GM18502 (cell line): ENCODE data around the gene ABRACL.
"Not testable (repeated sequence)": the region's sequence is repeated elsewhere in the genome, so short reads cannot be mapped to it uniquely, and the experiment has no call there.

Experiments
- ATAC-seq: cut with Tn5 transposase; IDR thresholded peaks from one replicate; pipeline ENCODE4 v1.9.1; 2021; ENCODE audit warnings: mild to moderate bottlenecking; ENCODE audit not compliant: unreplicated experiment, poor library complexity

ABRACL gene

DNA sequence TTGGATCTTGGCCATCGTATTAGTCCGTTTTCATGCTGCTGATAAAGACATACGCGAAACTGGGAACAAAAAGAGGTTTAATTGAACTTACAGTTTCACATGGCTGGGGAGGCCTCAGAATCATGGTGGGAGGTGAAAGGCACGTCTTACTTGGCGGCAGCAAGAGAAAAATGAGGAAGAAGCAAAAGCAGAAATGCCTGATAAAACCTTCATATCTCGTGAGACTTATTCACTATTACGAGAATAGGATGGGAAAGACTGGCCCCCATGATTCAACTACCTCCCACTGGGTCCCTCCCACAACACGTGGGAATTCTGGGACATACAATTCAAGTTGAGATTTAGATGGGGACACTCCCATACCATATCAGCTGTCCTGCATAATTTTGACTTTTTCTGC, 20.4 kb upstream of the ABRACL start:
- ATAC-seq: no peak

DNA sequence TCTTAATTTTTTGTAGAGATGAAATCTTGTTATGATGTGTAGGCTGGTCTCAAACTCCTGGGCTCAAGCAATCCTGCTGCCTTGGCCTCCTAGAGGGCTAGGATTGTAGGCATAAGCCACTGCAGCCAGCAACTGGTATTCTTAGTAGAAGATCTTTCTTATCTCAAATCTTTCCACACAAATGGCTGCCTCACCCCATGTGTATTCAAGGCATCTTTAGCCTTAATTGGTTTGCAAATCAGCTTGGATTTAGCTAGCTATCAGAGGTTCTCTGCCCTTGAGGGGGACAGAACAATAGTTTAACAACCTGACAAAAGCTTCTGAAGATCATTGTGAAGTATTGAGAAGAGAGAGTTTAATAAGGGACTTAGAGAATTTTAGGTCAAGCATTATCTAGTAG, 17.9 kb upstream of the ABRACL start:
- no peak for ATAC-seq

DNA sequence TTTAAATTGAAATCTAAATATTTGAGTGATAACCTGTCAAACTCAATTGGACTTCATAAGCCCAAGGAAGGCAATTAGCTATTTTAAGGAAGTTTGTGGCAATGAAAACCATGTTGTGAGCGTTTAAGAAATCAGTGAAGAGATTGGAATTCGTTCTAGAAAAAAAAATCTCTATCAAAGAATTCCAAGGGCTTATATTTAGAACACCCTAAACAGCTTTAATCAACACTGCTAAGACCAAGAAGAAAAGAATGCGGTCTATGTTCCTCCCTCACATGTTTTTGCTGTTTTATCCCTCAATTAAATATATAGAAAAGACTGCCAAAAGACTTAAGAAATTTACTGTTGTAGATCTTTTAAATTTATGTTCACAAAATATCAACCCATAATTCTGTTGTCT, 16.6 kb upstream of the ABRACL start:
- ATAC-seq: no peak

DNA sequence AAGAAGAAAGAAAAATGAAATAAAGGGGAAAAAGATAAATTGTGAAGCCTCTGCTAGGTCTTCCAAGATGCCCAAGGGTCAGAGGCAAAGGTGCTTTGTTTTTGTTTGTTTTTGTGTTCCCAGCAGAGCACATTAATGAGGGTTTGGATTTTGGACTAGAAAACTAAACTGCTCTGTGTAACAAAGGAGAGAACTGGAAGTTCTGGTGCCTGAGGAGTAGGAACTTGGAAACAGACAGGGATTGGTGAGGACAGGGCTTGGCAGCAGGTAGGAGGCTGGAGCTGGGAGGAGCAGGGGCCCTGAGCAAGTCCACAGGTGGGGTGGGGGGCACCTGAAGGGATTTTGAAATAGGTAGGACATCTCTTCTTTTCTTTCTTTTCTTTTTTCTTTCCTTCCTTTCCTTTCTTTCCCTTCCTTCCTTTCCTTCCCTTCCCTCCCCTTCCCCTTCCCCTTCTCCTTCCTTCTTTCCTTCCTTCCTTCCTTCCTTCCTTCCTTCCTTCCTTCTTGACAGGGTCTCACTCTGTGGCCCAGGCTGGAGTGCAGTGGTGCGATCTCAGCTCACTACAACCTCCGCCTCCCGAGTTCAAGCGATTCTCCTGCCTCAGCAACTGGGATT, 15.3 kb upstream of the ABRACL start:
- no peak for ATAC-seq

DNA sequence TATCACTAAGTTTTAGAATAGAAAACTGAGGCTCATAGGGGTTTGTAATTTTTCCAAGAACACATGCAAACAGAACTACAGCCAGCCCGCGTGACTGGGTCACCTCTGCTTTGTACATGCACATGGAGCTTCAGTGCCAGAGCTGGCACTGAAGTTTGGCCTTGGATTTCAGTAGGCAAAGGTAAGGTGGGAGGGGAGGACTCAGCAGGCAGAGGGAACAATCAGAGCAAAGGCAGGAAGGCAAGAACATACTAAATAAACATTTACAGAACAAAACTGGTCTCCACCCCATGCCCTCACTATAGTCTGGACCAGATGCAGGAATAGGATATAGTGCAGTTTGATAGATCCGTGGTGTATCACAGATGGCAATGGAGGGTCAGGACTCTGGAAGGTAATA, 13.6 kb upstream of the ABRACL start:
- no peak for ATAC-seq

DNA sequence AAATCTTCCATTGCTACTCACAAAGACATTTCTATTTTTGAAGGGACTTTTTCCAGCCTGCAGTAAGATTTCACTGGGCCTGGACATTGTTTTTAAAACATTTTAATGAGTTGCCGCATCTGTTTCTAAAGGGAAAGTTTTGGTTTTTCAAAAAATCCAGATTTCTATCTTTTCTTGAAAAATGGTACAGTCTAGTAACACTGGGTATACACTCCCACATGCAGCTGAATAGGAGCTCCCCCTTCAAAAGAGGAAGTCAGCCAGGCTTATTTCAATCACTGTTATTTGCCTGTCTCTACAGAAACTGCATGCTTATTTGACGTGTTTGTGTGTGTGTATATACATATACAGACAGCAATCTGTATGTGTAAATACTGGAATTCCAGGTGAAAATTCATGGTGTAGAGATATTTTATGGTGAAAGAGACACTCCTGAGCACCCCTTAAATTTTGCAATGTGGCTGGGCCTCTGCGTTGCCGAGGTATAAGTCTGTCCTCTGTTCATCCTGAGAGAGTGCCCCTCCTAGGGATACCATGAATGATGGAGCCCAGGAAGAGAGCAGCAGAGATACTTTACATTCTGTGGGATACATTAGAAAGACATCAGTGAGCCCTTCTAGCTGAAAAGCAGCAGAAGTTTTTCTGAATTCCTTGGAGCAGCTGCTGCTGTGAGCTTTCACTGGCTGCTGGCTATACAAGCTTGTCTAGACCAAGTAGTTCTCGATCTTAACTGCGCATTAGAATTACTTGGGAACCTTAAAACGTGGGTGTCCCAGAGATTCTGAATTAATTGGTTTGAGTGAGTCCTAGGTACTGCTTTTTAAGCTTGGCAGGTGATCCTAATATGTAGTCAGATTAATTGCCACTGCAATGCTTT, 12.0 kb upstream of the ABRACL start:
- ATAC-seq: peak; percentile 90

DNA sequence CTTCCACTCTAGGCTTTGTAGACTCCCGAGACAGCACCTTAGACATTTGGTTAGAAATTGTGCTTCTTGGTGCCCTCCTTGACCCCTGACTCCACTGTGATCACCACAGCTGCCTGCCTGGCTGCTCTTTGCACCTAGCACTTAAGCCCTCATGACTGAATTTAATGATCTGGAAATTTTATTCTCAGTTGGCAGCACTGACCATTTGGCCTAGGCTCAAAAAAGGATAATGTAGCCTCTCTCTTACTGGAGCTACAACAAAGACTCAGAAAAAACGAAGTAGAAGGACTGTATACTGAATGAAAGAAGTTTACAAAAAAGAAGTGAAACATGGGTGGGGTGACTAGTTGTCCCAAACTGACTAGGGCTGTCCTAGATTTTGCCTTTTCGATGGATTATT, 11.3 kb upstream of the ABRACL start:
- ATAC-seq: no peak

DNA sequence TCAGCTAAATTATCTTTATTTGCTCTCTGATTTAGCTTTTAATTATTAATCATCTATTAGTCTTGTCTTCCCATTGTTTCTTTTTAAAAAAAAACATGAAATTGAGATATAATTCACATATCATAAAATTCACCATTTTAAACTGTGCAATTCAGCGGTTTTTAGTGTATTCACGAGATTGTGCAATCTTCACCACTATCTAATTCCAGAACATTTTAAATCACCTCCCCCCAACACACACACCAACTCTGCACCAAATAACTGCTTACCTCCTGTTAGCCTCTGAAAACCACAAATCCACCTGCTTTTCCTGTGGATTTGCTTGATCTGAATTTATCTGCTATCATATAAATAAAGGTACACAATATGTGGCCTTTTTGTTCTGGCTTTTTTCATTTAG, 8.8 kb upstream of the ABRACL start:
- ATAC-seq: no peak

DNA sequence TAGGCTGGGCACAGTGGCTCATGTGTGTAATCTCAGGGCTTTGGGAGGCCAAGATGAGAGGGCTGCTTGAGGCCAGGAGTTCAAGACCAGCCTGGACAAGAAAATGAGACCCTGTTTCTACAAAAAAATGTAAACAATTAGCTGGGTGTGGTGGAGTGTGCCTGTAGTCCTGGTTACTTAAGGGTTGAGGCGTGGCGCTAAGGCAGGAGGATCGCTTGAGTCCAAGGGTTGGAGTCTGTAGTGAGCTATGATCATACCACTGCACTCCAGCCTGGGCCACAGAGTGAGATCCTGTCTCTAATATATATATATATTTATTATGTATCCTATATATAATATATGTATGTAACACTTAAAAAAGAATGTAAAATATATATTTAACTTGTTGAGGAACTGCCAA, 7.9 kb upstream of the ABRACL start:
- ATAC-seq: no peak

DNA sequence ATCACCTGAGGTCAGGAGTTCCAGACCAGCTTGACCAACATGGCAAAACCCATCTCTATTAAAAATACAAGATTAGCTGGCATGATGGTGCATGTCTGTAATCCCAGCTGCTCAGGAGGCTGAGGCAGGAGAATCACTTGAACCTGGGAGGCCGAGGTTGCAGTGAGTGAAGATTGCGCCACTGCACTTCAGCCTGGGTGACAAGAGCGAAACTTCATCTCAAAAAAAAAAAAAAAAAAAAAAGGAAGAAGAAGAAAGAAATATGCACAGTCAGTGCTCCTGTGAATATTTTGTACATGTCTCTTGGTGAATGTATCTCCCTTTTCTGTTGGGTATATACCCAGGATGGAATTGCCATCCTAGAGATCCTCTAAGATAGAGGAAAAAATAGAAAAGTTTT, 3.1 kb upstream of the ABRACL start:
- not testable (repeated sequence) for ATAC-seq

DNA sequence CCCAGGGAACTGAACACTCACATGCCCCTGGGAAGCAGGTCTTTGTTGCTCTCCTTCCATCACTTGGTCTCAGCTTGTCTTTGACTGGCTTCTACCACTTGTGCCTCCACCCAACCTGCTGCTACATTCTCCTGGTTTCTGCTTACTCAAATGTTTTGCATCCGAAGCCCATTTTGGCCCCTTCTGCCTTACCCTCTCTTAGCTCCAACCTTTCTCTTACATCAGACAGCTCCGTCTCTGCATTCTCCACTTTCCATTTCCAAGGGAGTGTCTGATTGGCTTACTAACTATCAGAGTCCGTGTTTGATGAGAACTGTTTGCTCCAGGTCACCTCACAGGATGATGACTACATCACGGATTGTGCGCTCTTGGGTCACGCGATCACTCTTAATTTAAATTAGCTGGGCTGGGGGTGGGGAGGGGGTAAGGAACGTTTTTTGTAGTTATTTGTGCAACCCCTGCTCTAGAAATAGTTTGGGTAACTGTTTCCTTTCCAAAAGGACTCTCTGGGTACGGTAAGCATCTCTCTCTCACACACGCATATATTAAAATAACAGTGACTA, 844 bp upstream of the ABRACL start:
- peak; percentile 18 for ATAC-seq

DNA sequence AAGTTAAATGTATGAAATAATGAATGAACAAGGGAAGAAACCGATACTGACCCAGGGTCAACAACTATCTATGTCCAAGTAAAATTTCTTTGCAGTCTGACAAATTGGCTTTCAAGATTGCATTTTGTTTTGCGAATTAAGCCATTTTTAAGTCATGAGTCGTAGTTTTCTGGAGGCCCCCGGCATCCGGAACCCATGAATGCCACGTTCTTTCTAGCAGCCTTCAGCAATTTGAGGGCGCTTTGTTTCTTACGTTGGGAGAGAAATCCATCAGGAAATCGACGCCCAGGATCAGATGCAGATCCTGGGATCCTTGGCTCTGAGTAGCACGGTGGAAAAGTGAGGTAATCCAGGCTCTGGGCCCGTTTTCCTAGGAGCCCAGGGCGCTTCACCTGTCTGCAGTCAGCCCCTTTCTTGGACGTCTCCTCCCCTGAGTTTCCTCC, 309 bp upstream of the ABRACL start:
- peak; percentile 11 for ATAC-seq

DNA sequence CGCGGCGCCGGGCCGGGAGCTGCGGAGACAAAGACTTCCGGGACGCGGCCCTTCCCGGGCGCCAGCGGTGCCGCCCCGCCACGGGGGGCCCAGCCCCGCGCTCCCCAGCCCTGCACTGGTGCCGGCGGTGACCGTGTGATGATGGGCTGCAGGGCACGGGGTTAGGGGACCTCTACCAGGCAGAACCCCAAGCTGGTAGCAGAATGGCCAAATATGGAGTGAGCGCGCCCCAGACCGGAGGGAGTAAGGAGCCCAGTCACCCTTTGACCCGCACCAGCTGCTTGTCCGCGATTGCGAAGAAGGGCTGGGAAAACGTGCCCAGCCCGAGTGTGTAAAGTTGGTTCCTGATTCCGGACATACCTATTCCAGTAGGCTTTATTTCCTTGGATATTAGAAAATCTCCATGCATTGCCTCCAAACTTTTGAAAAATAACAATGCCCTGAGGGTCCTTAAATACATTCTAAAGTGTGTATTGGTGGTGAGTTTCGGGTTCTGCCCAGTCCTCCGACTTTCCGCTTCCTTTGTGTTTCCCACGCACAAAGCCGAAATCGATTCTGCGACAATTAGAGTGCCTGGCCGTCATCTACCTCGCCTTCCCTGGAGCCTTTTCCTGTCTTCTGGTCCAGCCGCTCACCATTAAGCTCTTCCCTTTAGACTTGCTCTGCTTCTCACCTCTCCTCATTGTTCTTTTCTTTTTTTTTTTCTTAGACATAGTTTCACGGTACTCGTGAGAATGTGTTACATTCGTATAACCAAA, 1.1 kb downstream of the ABRACL start:
- peak; percentile 35 for ATAC-seq

DNA sequence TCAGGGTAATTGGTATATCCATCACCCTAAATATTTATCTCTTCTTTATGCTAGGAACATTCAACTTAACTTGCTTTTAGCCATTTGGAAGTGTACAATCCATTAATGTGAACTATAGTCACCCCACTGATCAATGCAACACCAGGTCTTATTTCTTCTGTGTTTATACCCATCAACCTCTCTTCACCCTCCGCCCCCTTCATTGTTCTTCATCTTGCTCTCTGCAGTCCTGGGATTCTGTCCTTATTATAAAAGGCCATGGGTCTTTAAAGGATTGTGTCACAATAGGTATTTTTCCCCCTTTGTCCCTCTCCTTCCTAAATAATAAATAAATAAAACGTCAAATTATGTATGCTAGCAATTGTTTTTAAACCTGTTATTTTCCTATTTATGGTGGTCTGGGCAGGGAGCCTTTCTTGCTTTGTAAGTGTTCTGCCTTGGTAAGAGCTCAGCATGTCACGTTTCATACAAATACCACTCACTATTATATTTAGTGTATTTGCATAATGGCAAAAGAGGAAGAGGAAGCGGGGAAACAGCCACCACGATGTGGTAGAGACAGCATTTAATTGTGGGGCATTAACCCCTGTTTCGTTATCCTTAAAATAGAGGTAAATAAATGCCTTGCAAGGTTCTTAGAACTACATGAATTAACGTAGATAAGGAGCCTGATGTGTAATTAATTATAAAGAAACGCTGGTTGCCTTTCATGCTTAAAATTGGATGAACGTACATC, 1.9 kb downstream of the ABRACL start:
- peak; percentile 54 for ATAC-seq

DNA sequence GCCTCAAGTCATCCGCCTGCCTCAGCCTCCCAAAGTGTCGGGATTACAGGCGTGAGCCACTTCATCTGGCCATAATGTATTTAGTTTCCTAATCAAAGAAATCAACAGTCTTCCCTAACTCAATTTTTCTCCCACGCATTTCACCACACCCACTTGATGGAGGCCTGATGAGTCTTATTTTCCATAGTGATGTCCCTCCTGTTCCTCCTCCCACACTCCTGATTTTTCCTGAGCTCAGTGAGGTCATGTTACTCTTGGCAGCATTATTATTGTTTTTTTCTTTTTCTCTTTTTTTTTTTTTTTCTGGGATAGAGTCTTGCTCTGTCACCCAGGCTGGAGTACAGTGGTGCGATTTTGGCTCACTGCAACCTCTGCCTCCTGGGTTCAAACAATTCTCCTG, 8.9 kb downstream of the ABRACL start:
- no peak for ATAC-seq

DNA sequence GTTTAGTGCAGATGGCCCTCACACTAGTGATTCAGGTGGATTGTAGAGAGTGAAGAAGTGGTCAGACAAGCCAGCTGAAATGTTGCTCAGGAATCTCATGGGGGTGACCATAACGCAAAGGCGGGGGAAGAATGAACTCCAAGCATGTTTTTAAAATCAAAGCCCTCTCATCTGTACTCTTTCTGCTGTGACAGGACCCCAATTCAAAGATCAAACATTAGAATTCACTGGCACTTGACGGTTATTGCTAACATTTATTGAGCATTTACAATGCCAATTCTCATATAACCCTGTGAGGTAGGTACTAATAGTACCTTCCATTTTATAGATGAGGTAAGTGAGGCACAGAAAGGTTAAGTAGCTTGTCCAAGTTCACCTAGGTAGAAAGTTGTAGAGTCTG, 15.7 kb downstream of the ABRACL start:
- no peak for ATAC-seq

DNA sequence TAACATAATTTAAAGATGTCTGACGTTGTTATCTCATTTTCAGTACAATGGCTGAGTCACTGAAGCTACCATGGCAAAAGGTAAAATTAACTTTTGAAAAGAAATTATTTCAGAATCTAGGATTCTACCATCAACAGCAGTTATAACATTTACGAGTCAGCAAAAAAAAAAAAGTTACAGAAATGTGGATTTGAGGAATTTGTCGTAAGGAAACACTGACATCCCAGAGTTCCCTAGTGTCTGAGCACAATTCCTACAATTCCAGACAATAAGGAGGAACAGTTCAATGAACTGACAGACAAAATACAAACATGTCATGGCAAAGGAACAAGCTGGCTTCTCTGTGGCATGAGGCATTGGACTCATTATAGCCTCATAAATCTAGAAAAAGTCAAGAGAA, 19.1 kb downstream of the ABRACL start:
- ATAC-seq: no peak

DNA sequence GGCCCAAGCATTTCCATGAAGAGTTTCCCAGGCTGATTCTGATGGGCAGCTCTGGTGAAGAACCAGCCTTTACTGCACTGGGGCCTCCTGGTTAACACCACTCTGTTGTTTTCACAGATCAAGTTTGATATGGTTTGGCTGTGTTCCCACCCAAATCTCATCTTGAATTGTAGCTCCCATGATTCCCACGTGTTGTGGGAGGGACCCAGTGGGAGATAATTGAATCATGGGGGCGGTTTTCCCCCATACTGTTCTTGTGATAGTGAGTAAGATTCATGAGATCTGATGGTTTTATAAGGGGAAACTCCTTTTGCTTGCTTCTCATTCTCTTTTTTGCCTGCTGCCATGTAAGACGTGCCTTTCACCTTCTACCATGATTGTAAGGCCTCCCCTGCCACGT, 20.4 kb downstream of the ABRACL start:
- ATAC-seq: not testable (repeated sequence)

DNA sequence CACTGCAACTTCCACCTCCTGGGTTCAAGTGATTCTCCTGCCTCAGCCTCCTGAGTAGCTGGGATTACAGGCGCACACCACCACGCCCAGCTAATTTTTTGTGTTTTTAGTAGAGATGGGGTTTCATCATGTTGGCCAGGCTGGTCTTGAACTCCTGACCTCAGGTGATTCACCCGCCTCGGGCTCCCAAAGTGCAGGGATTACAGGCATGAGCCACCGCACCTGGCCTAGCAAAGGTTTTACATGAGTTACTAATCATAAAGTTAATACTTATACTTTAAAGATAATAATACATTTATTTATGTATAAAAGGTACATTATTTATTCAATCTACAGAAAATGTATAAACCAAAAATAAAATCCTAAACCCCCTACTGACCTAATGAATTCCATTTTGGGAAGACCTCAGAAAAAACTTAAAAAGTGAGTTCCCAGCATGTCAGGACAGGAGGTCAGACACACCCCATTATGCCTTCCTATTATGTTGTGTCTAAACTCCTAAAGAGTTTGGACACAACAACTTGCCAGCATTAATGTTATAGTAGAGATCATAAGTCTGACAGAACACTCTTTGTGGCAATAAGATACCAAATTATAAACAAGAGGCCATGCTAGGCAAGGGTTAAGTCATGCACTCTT, 21.7 kb downstream of the ABRACL start:
- ATAC-seq: not testable (repeated sequence)
